Activated naive CD8-positive, alpha-beta T cell treated with anti-CD3 and anti-CD28 coated beads for 36 hours (primary cell): Measurements from ENCODE around the gene RPLP2. TPM values are rescaled to one million over a fixed set of nuclear protein-coding genes. Genes with fewer than 3 reads are reported as not detected.

Source experiments
- DNase-seq: peaks from one replicate; pipeline ENCODE4 v3.0.0; 2021
- H3K27ac Mint-ChIP-seq: one replicate; pipeline ENCODE4 v1.8.0; 2022; ENCODE audit warnings: mild to moderate bottlenecking, moderate library complexity, mixed read lengths
- H3K27me3 Mint-ChIP-seq: one replicate; pipeline ENCODE4 v1.8.0; 2022; ENCODE audit warnings: mild to moderate bottlenecking, mixed read lengths
- H3K36me3 Mint-ChIP-seq: one replicate; pipeline ENCODE4 v1.8.0; 2021; ENCODE audit warnings: mild to moderate bottlenecking, mixed read lengths
- H3K4me1 Mint-ChIP-seq: one replicate; pipeline ENCODE4 v1.8.0; 2021; ENCODE audit warnings: mixed read lengths
- H3K4me3 Mint-ChIP-seq: one replicate; pipeline ENCODE4 v1.8.0; 2022; ENCODE audit warnings: mild to moderate bottlenecking, moderate library complexity, mixed read lengths
- H3K9me3 Mint-ChIP-seq: one replicate; pipeline ENCODE4 v1.8.0; 2022; ENCODE audit warnings: mixed read lengths
- total RNA-seq, 2 experiments: library from RNA; stranded (reverse); gene quantifications; one replicate each; pipeline ENCODE4 v1.2.3, GENCODE V29; 2021

RPLP2 gene
- total RNA-seq, 2 experiments from 2014 or later = 3,139 to 3,274 TPM

- Mint-ChIP-seq H3K27me3 (no peaks in the 10 kb centered on the region), H3K4me1 (peaks cover 17% of the 10 kb centered on the region), H3K36me3 (peaks cover 8% of the 10 kb centered on the region), H3K27ac (no peak overlapping the region), H3K9me3 (no peaks in the 10 kb centered on the region), H3K4me3 (no peak overlapping the region)
- no peak for DNase-seq
Measured at GRCh38 chr11:782264-783174, 27.2 kb upstream of the RPLP2 start.

GRCh38 chr11:783581-784015, 26.2 kb upstream of the RPLP2 start:
- Mint-ChIP-seq H3K9me3 (no peaks in the 10 kb centered on the region), H3K4me3 (no peak overlapping the region), H3K27me3 (no peaks in the 10 kb centered on the region), H3K27ac (no peak overlapping the region), H3K4me1 (peaks cover 17% of the 10 kb centered on the region), H3K36me3 (peaks cover 5% of the 10 kb centered on the region)
- DNase-seq = no peak

GRCh38 chr11:786235-787083, 23.3 kb upstream of the RPLP2 start:
- H3K27ac Mint-ChIP-seq = no peak overlapping the region
- no peaks in the 10 kb centered on the region for H3K27me3 Mint-ChIP-seq
- H3K4me3 Mint-ChIP-seq = no peak overlapping the region
- H3K9me3 Mint-ChIP-seq = no peaks in the 10 kb centered on the region
- peaks cover 10% of the 10 kb centered on the region for H3K4me1 Mint-ChIP-seq
- DNase-seq = no peak
- H3K36me3 Mint-ChIP-seq = peaks cover 5% of the 10 kb centered on the region

- H3K27ac Mint-ChIP-seq = no peak overlapping the region
- H3K27me3 Mint-ChIP-seq = no peaks in the 10 kb centered on the region
- H3K36me3 Mint-ChIP-seq = peaks cover 5% of the 10 kb centered on the region
- H3K9me3 Mint-ChIP-seq = no peaks in the 10 kb centered on the region
- DNase-seq = no peak
- H3K4me1 Mint-ChIP-seq = peaks cover 10% of the 10 kb centered on the region
- no peak overlapping the region for H3K4me3 Mint-ChIP-seq
Measured at GRCh38 chr11:787084-787675, 22.6 kb upstream of the RPLP2 start.

- DNase-seq = no peak
- Mint-ChIP-seq H3K9me3 (no peaks in the 10 kb centered on the region), H3K27ac (peak overlapping the region; percentile 54), H3K27me3 (no peaks in the 10 kb centered on the region), H3K4me1 (peaks cover 10% of the 10 kb centered on the region), H3K36me3 (peaks cover 5% of the 10 kb centered on the region), H3K4me3 (no peak overlapping the region)
Measured at GRCh38 chr11:788009-788640, 21.6 kb upstream of the RPLP2 start.

- DNase-seq = no peak
- no peak overlapping the region for H3K27ac Mint-ChIP-seq
- no peaks in the 10 kb centered on the region for H3K9me3 Mint-ChIP-seq
- no peaks in the 10 kb centered on the region for H3K27me3 Mint-ChIP-seq
- H3K4me3 Mint-ChIP-seq = peak overlapping the region; percentile 25
- peaks cover 5% of the 10 kb centered on the region for H3K4me1 Mint-ChIP-seq
- peaks cover 9% of the 10 kb centered on the region for H3K36me3 Mint-ChIP-seq
Measured at GRCh38 chr11:788953-789940, 20.5 kb upstream of the RPLP2 start.

GRCh38 chr11:789943-790342, 19.8 kb upstream of the RPLP2 start, which contains the start of gene CEND1:
Gene CEND1 (minus strand): TSS chr11:790090. CDS start chr11:788576, 1,514 bp downstream.
- no peaks in the 10 kb centered on the region for H3K9me3 Mint-ChIP-seq
- H3K27me3 Mint-ChIP-seq = no peaks in the 10 kb centered on the region
- peak within 1 kb of the TSS; percentile 25 for H3K4me3 Mint-ChIP-seq
- H3K27ac Mint-ChIP-seq = no peak within 1 kb of the TSS
- peaks cover 10% of the 10 kb centered on the region for H3K36me3 Mint-ChIP-seq
- H3K4me1 Mint-ChIP-seq = peaks cover 5% of the 10 kb centered on the region
- peak; percentile 52 for DNase-seq

- Mint-ChIP-seq H3K9me3 (no peaks in the 10 kb centered on the region), H3K4me3 (no peak overlapping the region), H3K27ac (no peak overlapping the region), H3K4me1 (peaks cover 7% of the 10 kb centered on the region), H3K27me3 (no peaks in the 10 kb centered on the region), H3K36me3 (peaks cover 10% of the 10 kb centered on the region)
- DNase-seq = no peak
Measured at GRCh38 chr11:790721-791564, 18.8 kb upstream of the RPLP2 start.

GRCh38 chr11:791658-792534, 17.9 kb upstream of the RPLP2 start:
- no peak overlapping the region for H3K27ac Mint-ChIP-seq
- peaks cover 12% of the 10 kb centered on the region for H3K36me3 Mint-ChIP-seq
- no peak for DNase-seq
- H3K9me3 Mint-ChIP-seq = no peaks in the 10 kb centered on the region
- peaks cover 11% of the 10 kb centered on the region for H3K4me1 Mint-ChIP-seq
- H3K4me3 Mint-ChIP-seq = no peak overlapping the region
- no peaks in the 10 kb centered on the region for H3K27me3 Mint-ChIP-seq

GRCh38 chr11:792535-792821, 17.3 kb upstream of the RPLP2 start:
- Mint-ChIP-seq H3K4me3 (no peak overlapping the region), H3K36me3 (peaks cover 12% of the 10 kb centered on the region), H3K27me3 (no peaks in the 10 kb centered on the region), H3K27ac (no peak overlapping the region), H3K4me1 (peaks cover 12% of the 10 kb centered on the region), H3K9me3 (no peaks in the 10 kb centered on the region)
- no peak for DNase-seq

- no peaks in the 10 kb centered on the region for H3K27me3 Mint-ChIP-seq
- H3K4me1 Mint-ChIP-seq = peaks cover 10% of the 10 kb centered on the region
- no peak overlapping the region for H3K4me3 Mint-ChIP-seq
- peaks cover 12% of the 10 kb centered on the region for H3K36me3 Mint-ChIP-seq
- no peak for DNase-seq
- no peak overlapping the region for H3K27ac Mint-ChIP-seq
- no peaks in the 10 kb centered on the region for H3K9me3 Mint-ChIP-seq
Measured at GRCh38 chr11:792873-793272, 16.9 kb upstream of the RPLP2 start.

GRCh38 chr11:793556-793955, 16.2 kb upstream of the RPLP2 start:
- H3K4me3 Mint-ChIP-seq = peak overlapping the region; percentile 22
- no peak for DNase-seq
- H3K27me3 Mint-ChIP-seq = no peaks in the 10 kb centered on the region
- H3K9me3 Mint-ChIP-seq = no peaks in the 10 kb centered on the region
- peaks cover 9% of the 10 kb centered on the region for H3K4me1 Mint-ChIP-seq
- peaks cover 12% of the 10 kb centered on the region for H3K36me3 Mint-ChIP-seq
- no peak overlapping the region for H3K27ac Mint-ChIP-seq
